ENCODE data around the gene KLK13.

GRCh38 chr19:51023946-51024345, 40.9 kb downstream of the KLK13 start:
- TF ChIP-seq CTCF (IDR thresholded peaks at IDR 0.05) (no peak), POLR2A (IDR thresholded peaks at IDR 0.05) (no peak)
